Neutrophil (primary cell): ENCODE results near the gene PTPN2.

Experiments used
- H3K27ac ChIP-seq: fragments of 200-600 bp; sonication (generic); 2 replicates; pipeline ENCODE4 v1.5.1; 2016; ENCODE audit warnings: mild to moderate bottlenecking, moderate library complexity
- H3K27me3 ChIP-seq: fragments of 200-600 bp; sonication (generic); 2 replicates; pipeline ENCODE4 v1.6.0; 2016; ENCODE audit warnings: mild to moderate bottlenecking
- H3K36me3 ChIP-seq: fragments of 200-600 bp; sonication (generic); 2 replicates; pipeline ENCODE4 v1.5.1; 2017
- H3K4me1 ChIP-seq, 2 experiments: fragments of 200-600 bp in 1 of 2; sonication (generic) in 1 of 2; 1 replicate in 1 of 2; 2 replicates in 1 of 2; pipeline versions ENCODE4 v1.5.1 to v1.6.1; 2013 to 2016; ENCODE audit warnings: low read depth in 1 of 2, low read length in 1 of 2, mild to moderate bottlenecking in 1 of 2, moderate library complexity in 1 of 2; ENCODE audit not compliant: control insufficient read depth in 1 of 2, insufficient read depth in 1 of 2
- H3K4me3 ChIP-seq, 2 experiments: fragments of 200-600 bp in 1 of 2; sonication (generic) in 1 of 2; 1 replicate in 1 of 2; 2 replicates in 1 of 2; pipeline ENCODE4 v1.5.1; 2013 to 2016; ENCODE audit warnings: low read depth in 1 of 2, low read length in 1 of 2, mild to moderate bottlenecking in 1 of 2, moderate library complexity in 1 of 2
- H3K9me3 ChIP-seq: fragments of 200-600 bp; sonication (generic); 2 replicates; pipeline ENCODE4 v1.5.1; 2016
- TF ChIP-seq, protein P1 (sequence below): fragments of 200-600 bp; sonication (generic); IDR thresholded peaks from 2 replicates; pipeline ENCODE4 v1.5.1; 2016; ENCODE audit warnings: antibody characterized with exemption

PTPN2 gene

DNA sequence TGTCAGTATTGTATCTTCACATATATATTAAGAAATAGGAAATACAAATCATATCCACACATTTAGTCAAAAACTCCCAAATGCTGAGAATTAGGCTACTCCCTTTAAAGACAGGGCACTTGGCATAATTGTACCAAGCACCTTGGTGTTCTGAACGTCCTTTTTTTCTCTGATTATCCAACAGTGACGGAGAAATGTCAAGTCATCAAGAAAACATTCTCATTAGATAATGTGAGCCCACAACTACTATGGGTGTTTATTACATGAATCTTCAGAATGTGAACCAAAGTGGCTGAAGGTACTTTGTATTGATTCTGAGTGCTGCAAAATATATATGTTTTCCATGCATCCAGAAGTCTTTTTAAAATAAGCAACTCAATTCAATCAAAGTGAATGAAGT, 97.4 kb downstream of the PTPN2 start:
- TF ChIP-seq, protein P1, sequence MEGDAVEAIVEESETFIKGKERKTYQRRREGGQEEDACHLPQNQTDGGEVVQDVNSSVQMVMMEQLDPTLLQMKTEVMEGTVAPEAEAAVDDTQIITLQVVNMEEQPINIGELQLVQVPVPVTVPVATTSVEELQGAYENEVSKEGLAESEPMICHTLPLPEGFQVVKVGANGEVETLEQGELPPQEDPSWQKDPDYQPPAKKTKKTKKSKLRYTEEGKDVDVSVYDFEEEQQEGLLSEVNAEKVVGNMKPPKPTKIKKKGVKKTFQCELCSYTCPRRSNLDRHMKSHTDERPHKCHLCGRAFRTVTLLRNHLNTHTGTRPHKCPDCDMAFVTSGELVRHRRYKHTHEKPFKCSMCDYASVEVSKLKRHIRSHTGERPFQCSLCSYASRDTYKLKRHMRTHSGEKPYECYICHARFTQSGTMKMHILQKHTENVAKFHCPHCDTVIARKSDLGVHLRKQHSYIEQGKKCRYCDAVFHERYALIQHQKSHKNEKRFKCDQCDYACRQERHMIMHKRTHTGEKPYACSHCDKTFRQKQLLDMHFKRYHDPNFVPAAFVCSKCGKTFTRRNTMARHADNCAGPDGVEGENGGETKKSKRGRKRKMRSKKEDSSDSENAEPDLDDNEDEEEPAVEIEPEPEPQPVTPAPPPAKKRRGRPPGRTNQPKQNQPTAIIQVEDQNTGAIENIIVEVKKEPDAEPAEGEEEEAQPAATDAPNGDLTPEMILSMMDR = no peak
- H3K27me3 ChIP-seq = no peaks in the 10 kb centered on the region
- no peaks in the 10 kb centered on the region for H3K9me3 ChIP-seq
- no peak overlapping the region for H3K4me3 ChIP-seq
- H3K4me1 ChIP-seq = no peaks in the 10 kb centered on the region
- no peak overlapping the region for H3K27ac ChIP-seq
- peaks cover 10% of the 10 kb centered on the region for H3K36me3 ChIP-seq

DNA sequence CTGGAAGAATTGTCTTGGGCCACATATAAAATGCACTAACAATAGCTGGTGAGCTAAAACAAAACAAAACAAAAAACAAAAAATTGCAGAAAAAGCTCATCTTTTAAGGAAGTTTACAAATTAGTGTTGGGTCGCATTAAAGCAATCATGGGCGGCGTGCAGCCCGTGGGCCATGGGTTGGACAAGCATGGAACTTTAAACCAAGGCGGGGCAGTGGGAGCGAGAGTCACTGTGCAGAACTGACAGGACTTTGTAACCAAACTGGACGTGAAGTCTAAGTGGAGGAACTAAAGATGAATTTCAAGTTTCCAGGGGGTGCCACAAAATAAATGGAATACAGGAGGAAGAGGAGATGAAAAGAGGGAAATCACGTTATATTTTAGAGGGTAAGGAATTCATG, 100.5 kb downstream of the PTPN2 start:
- TF ChIP-seq, protein P1 = no peak
- no peaks in the 10 kb centered on the region for H3K4me1 ChIP-seq
- H3K27me3 ChIP-seq = no peaks in the 10 kb centered on the region
- H3K36me3 ChIP-seq = peaks cover 9% of the 10 kb centered on the region
- no peak overlapping the region for H3K4me3 ChIP-seq
- no peaks in the 10 kb centered on the region for H3K9me3 ChIP-seq
- H3K27ac ChIP-seq = no peak overlapping the region

DNA sequence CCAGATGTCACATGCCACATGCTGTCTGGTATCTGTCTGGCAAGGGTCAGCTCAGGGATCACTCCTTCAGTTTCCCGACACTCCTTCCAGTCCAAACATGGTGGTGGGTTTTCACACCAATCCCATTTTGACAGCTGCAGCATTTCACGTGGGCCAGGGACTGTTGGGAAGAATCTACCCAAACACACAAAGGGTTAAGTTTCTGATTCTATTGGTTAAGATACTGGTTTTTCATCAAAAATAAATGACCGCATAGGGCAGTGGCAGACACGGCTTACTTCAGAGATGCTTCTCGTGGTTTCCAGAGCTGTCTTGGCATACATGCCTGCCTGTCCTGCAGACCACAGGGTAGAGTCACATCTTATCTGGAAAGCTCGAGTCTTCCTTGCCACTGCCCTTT, 101.5 kb downstream of the PTPN2 start:
- Histone ChIP-seq H3K4me1 (no peaks in the 10 kb centered on the region), H3K36me3 (peaks cover 9% of the 10 kb centered on the region), H3K4me3 (no peak overlapping the region), H3K9me3 (no peaks in the 10 kb centered on the region), H3K27ac (no peak overlapping the region), H3K27me3 (peaks cover 5% of the 10 kb centered on the region)
- TF ChIP-seq, protein P1 = no peak

DNA sequence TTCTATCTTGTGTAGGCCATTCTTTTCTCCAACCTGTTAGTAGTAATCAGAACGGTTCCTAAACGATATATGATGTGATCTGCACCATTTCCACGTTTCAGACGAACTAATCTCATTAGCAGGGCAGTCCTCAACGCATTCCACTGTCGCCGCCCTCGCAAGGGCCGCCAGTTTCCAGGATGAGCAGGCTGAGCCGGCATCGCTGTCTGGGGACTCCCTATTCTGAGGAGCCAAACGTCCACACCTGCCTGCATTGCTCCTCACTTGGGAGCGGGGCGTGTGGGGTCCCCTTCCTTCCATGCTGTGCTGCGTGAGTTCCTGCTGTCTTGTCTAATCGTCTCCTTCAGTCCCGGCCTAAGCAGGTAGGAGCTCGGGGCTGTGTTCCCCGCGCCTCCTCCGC, 104.6 kb downstream of the PTPN2 start:
- no peaks in the 10 kb centered on the region for H3K9me3 ChIP-seq
- TF ChIP-seq, protein P1 = no peak

DNA sequence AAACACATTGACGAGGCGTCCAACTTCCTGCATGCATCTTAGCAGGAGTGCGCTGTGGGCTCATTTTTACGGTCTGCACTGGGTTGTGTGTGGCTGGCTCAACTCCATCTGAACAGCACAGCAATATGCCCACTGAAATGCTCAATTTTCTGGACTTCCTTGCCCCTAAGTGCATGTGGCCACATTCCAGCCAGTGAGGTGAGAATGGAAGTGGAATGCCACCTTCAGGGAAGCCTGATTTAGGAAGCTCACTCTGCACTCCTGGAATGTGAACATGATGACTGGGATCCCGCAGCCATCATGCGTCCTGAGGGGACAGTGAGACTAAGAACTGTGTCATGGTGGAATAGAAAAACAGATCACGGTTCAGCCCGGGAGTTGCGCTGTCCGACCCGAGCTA, 105.0 kb downstream of the PTPN2 start:
- no peaks in the 10 kb centered on the region for H3K36me3 ChIP-seq
- H3K9me3 ChIP-seq = no peaks in the 10 kb centered on the region
- H3K27ac ChIP-seq = no peak overlapping the region
- H3K4me1 ChIP-seq = no peaks in the 10 kb centered on the region
- H3K4me3 ChIP-seq = no peak overlapping the region
- H3K27me3 ChIP-seq = peaks cover 16% of the 10 kb centered on the region
- TF ChIP-seq, protein P1 = no peak

More for the DNA sequence above, 104.6 kb downstream of the PTPN2 start:
- Histone ChIP-seq H3K27ac (no peak overlapping the region), H3K4me3 (no peak overlapping the region), H3K27me3 (peaks cover 16% of the 10 kb centered on the region), H3K36me3 (no peaks in the 10 kb centered on the region), H3K4me1 (no peaks in the 10 kb centered on the region)

DNA sequence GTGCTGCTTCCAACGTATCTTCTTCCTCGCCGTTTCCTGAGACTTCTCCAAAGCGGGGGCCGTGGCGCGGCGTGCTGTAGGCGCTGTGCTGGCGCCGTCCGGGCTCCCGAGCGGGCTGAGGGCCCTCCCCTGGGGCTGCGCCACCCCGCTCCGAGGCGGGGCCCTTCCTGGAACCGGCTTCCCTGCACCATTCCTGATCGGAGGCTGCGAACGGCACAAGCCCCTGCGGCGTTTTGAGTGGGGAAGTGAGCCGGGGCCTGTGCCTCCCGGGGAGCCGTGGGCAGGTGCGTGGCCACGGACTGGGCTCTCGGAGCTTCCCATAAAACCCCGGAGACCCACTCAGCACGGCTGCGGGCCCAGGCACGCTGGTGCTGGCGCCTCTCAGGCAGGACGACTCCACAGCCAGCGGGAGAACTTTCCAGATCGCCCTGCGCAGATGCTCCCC, 106.5 kb downstream of the PTPN2 start:
- no peaks in the 10 kb centered on the region for H3K36me3 ChIP-seq
- peaks cover 16% of the 10 kb centered on the region for H3K27me3 ChIP-seq
- H3K9me3 ChIP-seq = no peaks in the 10 kb centered on the region
- H3K4me1 ChIP-seq = no peaks in the 10 kb centered on the region
- TF ChIP-seq, protein P1 = no peak
- H3K4me3 ChIP-seq = no peak overlapping the region
- H3K27ac ChIP-seq = no peak overlapping the region
